DMS 273 treated with DMSO at 0.1 percent for 48 hours (cell line): ENCODE measurements around the gene FOXO3.

Experiments used
- DNase-seq: peaks from one replicate; lab custom pipeline; 2025; lab: John Stamatoyannopoulos, UW

Gene FOXO3

DNA sequence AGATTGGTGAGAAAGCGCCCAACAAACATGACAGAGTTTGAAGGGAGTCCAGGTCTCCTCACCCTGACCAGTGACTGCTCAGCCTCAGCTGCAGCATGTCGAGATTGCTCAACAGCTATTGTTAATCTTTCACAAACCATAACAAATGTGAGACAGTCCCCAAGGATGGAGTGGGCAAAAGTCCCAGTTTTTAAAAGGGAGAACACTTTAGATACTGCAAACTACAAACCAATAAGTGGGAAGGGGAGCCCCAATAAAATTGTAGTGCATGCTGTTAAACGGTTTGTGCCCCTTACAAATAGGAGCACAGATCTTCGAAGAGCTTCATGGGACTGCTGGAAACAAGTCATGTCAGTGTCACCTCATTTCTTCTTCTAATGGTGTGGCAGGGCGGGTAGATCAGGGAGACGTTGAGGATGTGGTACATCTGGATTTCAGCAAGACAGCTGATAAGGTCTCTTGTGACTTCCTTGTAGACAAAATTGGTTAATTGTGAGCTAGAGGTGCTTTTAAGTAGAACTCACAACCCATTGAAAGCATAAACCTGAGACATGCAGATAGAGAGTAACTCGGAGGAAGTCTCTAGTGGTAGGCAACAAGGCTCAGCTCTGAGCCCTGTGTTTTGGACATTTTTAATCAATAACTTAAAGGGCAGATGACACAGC, 153.5 kb downstream of the FOXO3 start:
- no peak for DNase-seq

DNA sequence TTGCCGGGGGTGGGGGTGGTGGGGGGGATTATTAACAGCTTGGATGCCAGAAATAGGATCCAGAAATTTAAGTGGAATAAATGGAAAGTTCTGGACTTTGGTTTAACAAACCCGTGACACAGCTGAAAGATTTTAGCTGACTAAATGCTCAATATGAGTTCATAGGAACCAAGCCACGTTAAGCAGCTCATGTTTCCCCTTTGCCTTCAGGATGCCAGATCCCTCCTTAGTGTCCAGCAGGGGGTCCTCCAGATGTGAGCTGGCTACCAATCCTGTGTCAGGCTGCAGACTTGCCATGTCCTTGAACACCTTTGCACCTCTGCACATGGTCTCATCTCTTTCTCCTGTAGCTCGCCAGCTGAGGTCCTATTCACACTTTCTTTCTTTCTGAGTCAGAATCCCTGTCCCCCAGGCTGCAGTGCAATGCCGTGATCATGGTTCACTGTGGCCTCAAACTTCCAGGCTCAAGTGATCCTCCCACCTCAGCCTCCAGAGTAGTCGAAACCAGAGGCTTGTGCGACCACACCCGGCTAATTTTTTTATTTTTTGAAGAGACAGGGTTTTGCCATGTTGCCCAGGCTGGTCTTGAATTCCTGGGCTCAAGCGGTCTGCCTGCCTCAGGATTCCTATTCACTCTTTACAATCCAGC, 154.2 kb downstream of the FOXO3 start:
- DNase-seq: no peak

DNA sequence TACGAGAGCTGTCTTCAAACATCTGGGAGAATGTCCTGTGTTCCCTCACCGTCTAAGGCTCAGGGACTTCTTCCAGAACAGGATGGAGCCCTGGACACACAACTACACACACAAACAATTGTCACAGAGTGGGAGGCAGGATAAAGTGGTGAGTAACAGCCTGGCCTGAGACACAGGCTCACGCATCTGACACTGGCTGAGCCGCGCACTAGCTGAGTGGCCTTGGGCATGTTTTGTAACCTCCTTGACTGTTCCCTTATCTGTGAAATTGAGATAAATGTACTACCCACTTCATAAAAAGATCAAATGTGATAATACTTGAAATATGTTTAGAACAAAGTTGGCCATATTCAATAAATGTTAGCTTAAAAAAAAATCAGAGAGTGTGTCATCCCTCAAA, 155.1 kb downstream of the FOXO3 start:
- DNase-seq: no peak

DNA sequence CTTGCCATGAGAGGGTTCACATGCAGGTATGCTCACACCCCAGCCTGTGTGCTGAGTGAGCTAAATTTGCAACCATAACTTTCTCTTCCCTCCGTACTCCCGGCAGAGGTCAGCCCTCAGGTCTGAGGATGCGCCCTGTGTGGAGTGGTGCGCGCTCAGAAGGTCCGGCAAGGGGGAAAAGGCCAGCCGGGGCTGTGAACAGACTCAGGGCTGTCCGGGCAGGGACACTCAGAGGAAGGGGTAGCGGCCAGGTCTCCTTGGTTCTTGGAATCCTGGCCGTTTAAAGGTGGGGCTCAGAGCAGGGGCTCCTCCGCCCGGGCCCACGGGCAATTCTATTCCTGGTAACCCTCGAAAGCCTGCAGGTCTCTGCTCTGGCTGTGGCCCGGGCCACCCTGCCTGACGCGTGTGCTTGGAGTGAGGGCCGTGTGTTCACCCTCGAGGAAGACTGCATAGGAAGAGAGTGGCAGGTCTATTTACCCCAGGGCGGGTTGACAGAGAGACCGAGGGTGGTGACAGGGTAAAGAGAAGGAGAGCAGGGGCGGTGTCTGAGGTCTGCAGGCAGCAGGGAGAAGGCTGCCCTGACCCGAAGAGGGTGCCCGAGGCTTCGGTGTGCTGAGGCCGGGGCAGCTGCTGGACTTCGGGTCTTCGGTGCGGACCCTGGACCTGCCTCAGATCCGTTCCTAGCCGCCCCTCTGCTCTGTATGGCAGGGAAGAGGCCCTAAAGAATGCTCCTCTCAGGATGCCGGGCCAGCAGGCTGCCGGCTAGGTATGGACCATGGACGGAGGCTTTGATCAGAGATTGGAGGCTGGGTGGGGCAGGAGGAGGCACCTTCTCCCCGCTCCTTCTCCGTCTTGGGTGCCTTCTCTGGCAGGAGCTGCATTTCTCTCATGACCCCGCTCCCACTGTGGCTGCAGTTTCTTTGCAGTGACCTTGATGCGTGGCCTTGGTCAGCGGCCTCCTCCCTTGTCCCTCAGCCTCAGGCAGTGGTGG, 156.4 kb downstream of the FOXO3 start:
- no peak for DNase-seq

DNA sequence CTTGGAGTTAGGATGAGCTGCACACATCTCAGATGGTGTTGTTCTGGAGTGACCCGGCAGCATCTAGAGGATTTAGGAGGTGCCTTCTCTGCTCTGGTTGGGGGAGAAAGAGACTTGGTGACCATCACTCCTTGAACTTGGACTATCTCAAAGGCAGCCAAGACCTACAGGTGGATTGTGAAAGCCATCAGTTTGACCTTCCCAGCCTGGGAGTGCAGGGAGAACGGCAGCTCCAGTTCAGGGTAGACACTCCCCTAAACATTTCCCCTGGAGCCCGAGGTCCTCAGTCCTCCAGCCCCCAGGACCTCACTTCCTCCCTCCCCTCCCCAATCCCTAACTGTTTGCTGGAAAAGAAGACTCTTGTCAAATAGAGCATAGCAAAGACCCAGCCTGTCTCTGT, 158.8 kb downstream of the FOXO3 start:
- no peak for DNase-seq

DNA sequence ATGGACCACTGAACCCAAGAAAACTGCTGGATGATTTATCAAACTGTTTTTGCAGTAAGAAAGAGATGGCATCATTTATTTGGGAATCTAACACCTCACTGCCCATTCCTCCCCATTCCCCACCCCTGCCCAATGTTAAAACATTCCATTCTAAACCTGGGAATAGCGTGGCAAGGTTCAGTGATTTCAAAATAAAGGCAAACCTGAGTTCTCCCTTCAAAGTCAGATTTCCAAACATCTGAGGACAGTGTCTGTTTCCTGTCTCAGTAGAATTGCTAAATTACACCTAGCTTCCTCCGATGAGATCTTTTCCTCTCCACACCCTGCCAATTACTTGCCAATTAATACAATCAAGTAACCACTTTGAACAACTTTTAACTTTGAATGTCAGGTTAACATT, 160.1 kb downstream of the FOXO3 start:
- DNase-seq: no peak

DNA sequence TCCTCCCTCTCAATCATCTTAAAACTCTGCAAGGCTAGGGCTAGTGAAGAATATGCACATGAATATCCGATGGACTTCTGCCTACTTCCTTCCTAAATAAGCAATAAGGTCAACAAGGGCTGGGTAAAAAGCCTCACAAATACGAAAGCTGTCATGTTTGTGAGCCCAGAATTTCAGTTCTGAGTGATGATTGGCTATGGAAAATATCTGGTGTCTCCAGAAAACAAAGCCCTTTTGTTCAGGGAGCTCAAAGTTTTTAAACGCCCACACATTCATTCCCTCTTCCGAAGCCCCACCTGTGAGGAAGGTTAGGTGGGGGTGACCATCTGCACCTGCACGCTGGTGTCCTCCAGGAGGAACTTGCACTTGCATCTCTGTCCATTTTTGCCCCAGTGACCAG, 160.6 kb downstream of the FOXO3 start:
- no peak for DNase-seq

DNA sequence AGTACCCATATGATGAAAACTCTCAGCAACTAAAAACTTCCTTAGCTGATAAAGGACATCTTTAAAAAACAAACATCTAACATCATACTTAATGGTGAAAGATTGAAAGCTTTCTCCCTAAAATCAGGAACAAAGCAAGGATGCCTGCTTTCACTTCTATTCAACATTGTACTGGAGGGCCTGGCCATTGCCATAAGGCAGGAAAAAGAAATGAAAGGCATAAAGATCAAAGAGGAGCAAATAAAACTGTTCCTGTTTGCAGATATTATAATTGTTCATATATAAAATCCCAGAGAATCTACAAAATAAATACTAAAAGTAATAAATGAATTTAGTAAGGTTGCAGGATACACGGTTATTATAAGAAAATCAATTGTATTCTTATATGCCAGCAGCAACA, 162.9 kb downstream of the FOXO3 start:
- DNase-seq: no peak

DNA sequence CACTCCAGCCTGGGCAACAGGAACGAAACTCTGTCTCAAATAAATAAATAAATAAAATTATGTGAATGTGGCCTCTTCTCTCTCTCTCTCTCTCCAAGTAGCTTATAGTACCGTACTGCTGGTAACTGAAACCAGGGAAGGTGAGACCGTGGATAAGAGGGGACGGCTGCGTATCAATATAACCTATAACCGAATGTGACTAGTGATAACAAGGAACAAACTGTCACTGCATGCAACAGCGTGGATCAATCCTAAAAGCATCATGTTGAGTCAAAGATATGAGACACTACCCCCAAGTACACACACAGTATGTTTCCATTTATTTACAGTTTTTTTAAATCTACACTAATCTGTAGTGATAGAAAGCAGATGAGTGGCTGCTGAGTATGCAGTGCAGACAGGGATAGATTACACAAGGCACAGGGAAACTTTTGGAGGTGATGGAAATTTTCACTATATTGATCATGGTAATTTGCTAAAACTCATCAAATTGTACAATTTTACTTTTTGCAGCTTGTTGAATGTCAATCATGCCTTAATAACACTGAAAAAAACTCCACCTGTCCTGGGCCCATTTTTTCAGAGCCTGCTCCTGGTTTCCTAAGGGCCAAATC, 166.1 kb downstream of the FOXO3 start:
- DNase-seq: no peak

DNA sequence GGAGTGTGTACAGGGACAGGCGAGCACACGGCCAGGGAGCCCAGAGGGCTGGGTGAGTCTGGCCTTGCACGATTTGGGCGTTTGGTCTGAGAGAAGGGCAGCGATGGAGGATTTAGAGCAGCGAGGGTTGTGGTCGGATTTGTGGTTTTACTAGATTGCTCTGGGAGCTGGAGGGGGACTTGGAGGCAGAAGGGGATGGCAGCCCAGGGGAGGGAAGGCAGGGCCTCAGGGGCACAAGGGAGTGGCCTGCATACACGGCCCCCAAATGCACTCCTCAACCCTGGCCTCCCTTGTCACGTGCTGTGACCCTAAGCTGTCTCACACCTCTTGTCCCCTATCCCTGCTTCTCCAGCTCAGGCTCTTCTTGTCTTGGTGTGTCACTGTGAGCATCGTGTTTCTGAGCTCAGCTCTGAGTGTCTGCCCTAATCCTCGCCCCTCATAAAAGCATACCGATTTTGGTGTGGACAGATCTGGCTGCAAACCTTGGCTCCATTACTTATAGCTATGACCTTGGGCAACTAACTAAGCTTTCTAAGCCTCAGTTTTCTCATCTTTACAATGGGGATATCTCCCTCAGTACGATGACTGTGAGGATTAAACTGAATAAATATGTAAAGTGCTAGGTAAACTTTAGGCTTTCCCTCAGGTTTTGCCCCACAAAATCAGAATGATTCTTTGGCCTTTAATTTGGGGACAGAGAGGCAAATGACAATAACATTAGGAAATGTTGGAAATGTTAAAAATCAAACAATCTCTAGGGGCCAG, 167.4 kb downstream of the FOXO3 start:
- no peak for DNase-seq

DNA sequence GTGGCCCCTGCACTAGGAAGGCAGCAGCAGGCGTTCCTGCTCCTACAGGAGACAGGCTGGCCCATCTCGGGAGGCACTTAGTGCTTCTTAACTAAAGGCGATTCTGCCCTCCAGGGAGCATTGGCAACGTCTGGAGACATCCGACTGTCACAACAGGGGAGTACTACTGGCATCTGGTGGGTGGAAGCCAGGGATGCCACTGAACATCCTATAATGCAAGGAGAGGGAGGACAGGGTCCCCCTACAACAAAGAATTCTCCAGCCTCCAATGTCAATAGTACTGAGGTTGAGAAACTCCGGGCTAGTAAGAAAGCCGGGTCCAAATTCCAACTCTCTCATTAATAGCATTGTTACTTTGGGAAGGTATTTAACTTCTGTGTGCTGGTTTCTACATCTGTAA, 168.1 kb downstream of the FOXO3 start:
- DNase-seq: no peak

DNA sequence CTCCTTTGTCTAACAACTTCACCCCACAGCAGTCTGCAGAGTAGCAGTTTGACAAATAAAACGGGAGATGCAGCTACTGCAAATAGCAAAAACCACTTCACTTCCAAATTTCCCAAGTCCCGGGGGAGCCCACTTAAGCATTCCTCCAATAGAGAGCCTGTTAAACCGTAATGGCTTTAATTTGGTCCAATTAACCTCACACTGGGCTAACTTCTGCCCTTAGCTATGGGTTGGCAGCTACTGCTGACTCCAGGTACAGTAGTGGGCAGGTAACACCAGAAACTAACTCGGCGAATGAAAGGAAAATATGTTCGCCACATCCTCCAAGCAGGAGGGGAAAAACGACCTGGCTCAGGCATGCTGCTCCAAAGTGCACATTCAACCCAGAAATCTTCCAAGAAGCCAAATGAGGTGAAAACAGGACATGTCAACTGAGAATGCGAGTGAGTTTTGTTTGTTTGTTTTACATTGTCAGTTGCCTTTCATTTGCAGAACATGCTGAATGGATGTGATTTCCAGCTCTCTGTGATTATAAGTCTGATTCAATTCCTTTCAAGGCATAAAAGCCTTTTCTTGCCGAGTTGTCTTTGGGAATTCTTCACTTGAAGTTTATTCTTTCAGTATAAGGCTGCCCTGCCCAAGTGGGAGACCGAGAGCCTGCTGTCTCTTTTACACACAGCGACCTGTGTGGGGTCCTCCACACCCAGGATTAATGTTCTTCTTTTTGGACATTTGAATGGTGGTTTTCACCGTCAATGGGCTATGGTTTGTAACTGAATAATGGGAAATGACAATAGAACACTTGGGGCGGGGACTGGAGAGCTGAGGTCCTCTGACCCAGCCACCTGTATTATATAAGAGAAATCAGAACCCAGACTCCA, 170.2 kb downstream of the FOXO3 start:
- DNase-seq: no peak

DNA sequence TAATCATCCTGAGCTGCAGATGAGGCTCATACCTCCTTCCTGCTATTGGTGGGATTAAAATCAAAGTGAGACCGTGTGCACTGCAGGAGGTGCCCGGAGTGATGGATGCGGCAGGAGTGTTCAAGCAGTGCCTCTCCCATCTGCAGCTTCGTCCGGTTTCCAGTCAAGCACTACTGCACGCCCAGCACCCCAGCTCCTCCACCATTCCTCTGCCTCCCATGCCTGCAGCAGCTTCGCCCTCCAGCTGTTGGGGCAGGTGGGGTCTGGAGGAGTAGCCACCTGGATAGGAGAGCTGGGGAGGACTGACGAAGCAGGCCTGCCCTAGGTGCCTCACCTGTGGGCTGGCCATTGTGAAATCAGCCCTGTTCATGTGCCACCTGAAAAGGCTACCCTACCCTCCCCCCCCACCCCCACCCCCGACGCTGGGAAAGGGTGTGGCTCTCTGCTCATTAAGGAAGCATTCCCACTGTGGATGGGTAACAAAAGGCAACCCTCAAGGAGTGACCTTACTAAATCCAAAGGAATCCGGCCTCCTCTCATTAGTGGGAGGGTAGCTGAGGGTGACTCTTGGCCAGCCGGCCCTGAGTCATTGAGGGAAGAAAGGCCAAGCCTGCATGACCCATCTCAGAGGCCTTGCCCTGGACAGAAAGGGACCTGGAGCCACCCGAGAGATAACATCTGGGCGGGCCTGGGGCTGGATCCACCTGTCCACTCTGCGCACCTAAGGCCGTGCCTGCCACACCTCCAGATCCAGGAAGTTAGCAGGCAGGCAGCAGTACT, 171.6 kb downstream of the FOXO3 start:
- no peak for DNase-seq

DNA sequence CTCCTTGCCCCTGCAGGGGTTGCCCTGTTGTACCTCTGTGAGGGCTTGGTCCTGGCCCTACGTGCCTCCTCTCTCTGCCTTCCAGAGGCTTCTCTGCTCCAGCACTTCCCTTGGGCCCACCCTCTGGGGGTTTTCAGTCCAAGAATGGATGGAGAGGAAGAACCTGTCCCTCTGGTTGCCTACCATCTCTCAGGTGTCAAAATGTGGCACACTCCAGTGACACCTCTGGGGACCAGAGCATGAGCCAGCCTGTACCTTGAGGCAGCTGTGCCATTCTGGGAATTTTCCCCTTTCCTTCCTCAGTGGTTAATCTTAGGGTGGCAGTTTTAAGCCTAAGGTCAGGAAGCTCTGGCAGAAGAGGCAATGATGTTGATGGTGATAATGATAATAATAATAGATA, 172.3 kb downstream of the FOXO3 start:
- DNase-seq: no peak

DNA sequence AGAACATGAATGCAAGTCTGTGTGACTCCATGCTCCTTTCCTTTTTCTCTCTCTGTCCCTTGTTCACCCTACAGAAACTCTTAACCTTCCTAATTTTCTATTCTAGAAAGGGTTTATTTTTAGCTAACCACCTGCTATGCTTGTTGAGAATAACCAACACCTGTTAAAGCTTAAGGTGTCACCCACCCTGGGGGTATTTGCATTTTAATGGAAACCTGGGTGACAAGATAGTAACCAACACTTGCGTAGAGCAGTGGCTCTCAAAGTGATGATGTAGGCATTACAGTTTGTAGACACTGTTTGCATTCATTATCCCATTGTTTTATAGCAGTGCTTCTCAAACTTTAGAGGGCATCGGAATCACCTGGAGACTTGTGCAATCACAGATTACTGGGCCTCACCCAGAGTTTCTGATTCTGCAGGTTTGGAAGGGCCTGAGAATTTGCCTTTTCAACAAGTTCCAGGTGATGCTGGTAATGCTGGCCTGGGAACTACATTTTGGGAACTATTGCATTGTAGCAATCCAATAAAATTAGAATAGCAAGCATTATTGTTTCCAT, 173.1 kb downstream of the FOXO3 start:
- DNase-seq: no peak
